ENCODE measurements around the gene LARGE1. TPM values are rescaled to one million over a fixed set of nuclear protein-coding genes. Genes with fewer than 3 reads are reported as not detected.

Gene LARGE1
- total and polyA plus RNA-seq, 9 of the 15 experiments (the other 6 are each of a cell fraction or from before 2014, with no cell fraction given): 0.01 to 0.66 (median 0.14) TPM; not detected in 2

DNA sequence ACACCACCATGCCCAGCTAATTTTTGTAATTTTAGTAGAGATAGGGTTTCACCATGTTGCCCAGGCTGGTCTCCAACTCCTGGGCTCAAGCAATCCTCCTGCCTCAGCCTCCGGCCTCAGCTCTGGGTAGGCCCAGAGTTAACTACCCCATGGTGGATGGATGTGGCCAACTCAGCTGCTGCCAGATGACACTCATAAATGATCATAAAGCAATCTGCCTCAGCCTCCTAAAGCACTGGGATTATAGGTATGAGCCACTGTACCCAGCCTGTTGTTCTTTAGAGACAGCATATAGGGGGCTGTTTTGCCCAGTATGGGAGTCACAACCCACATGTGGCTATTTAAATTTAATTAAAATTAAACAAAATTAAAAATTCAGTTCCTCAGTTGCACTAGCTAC, 54.3 kb downstream of the LARGE1 start:
- Histone ChIP-seq H3K79me2 (ENCODE audit: control insufficient read depth, insufficient read depth, low read length) (no peaks in the 10 kb centered on the region), H3K36me3 (ENCODE audit: control insufficient read depth, insufficient read depth, low read length) (no peaks in the 10 kb centered on the region), H3K4me3 (no peak overlapping the region), H3K27ac (ENCODE audit: extremely low read depth, low read depth, low read length) (no peak overlapping the region), H3K9ac (ENCODE audit: insufficient read depth in 1 of 2, low read depth in 2 of 2, low read length in 2 of 2) (no peak overlapping the region), H3K4me2 (ENCODE audit: insufficient read depth, low read length) (no peak overlapping the region), H4K20me1 (replicated peaks; ENCODE audit: control insufficient read depth, insufficient read depth, low read length) (no peaks in the 10 kb centered on the region), H3K9me1 (ENCODE audit: control insufficient read depth, insufficient read depth, low read length) (no peaks in the 10 kb centered on the region), H2AFZ (ENCODE audit: low read depth, low read length) (no peak overlapping the region), H3K4me1 (replicated peaks in 1 of 2; ENCODE audit: control insufficient read depth in 2 of 2, insufficient read depth in 2 of 2, low read length in 2 of 2) (no peaks in the 10 kb centered on the region), H3K9me3 (replicated peaks; ENCODE audit: control insufficient read depth, insufficient read depth, low read depth, low read length) (no peaks in the 10 kb centered on the region), H3K27me3 (ENCODE audit: control insufficient read depth in 2 of 2, insufficient read depth in 2 of 2, low read length in 2 of 2) (no peaks in the 10 kb centered on the region)
- no TSS peak for BruUV-seq (replicated peaks)
- ATAC-seq: no peak
- intact Hi-C loops (cut with micrococcal nuclease) (no loop called here), in situ Hi-C loops (cut with MboI) (no loop called here)
- TF ChIP-seq C11orf30 (IDR thresholded peaks at IDR 0.05; ENCODE audit: low read depth): no peak
- no peak for TF ChIP-seq MCM2 (IDR thresholded peaks at IDR 0.05; ENCODE audit: low read depth)
- no peak for TF ChIP-seq MECOM (CRISPR knock-in tag; IDR thresholded peaks at IDR 0.05)
- TF ChIP-seq NR2C1 (IDR thresholded peaks at IDR 0.05): no peak
- no peak for TF ChIP-seq NR2C1 (tag; IDR thresholded peaks at IDR 0.05)
- TF ChIP-seq CCAR2 (IDR thresholded peaks at IDR 0.05; ENCODE audit: low read depth, low read length): no peak
- TF ChIP-seq, protein P1, sequence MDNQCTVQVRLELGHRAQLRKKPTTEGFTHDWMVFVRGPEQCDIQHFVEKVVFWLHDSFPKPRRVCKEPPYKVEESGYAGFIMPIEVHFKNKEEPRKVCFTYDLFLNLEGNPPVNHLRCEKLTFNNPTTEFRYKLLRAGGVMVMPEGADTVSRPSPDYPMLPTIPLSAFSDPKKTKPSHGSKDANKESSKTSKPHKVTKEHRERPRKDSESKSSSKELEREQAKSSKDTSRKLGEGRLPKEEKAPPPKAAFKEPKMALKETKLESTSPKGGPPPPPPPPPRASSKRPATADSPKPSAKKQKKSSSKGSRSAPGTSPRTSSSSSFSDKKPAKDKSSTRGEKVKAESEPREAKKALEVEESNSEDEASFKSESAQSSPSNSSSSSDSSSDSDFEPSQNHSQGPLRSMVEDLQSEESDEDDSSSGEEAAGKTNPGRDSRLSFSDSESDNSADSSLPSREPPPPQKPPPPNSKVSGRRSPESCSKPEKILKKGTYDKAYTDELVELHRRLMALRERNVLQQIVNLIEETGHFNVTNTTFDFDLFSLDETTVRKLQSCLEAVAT (IDR thresholded peaks at IDR 0.05): no peak
- TF ChIP-seq CEBPG (CRISPR knock-in tag; IDR thresholded peaks at IDR 0.05): no peak
- no peak for TF ChIP-seq CEBPG (tag; conservative IDR thresholded peaks at IDR 0.05 in 1 of 2, IDR thresholded peaks at IDR 0.05 in 1 of 2)
- no peak for TF ChIP-seq ZNF165 (CRISPR knock-in tag; IDR thresholded peaks at IDR 0.05; ENCODE audit: borderline replicate concordance)
- POLR2A ChIA-PET: no interaction called here
- no peak for FAIRE-seq
- 0% methylated on average over 1 of the region's 1 CpG for WGBS (ENCODE audit: insufficient coverage, low coverage, missing lambda C conversion rate)
- CTCF ChIA-PET (ENCODE audit: low intra/inter-chr PET ratio): no interaction called here
- DNase-seq (ENCODE audit: extremely low read depth in 1 of 4, low spot score in 3 of 4): no peak

All from K562 (cell line).